Left lung (tissue), 10 donors: Measurements from ENCODE around the gene GLRX5. TPM values are rescaled to one million over a fixed set of nuclear protein-coding genes. Genes with fewer than 3 reads are reported as not detected.

Experiments used
- ATAC-seq: fragments of 200-7000 bp; cut with Tn5 transposase; one replicate; pipeline ENCODE4 v1.9.1; 2020; ENCODE audit warnings: moderate library complexity
- DNase-seq, 4 donors: peaks; one replicate each; pipeline ENCODE4 v3.0.0-alpha.2; 2013 to 2020
- H3K27ac ChIP-seq, 2 donors: fragments of 200-600 bp; sonication (generic) in 1 of 2; one replicate each; pipeline versions ENCODE4 v1.5.0 to v1.8.0; 2020 to 2021
- H3K27me3 ChIP-seq, 2 donors: fragments of 200-600 bp; sonication (generic) in 1 of 2; one replicate each; pipeline versions ENCODE4 v1.5.0 to v1.8.0; 2020 to 2021
- H3K36me3 ChIP-seq, 2 donors: fragments of 200-600 bp; sonication (generic) in 1 of 2; one replicate each; pipeline versions ENCODE4 v1.5.0 to v1.8.0; 2020 to 2021
- H3K4me1 ChIP-seq, 2 donors: fragments of 200-600 bp; one replicate each; pipeline ENCODE4 v1.8.0; 2021
- H3K4me3 ChIP-seq, 2 donors: fragments of 200-600 bp; sonication (generic) in 1 of 2; one replicate each; pipeline versions ENCODE4 v1.5.0 to v1.8.0; 2020 to 2021; ENCODE audit warnings: mild to moderate bottlenecking in 1 of 2
- H3K9me3 ChIP-seq, 2 donors: fragments of 200-600 bp; sonication (generic) in 1 of 2; one replicate each; pipeline versions ENCODE4 v1.5.0 to v1.8.0; 2020 to 2021
- intact Hi-C, 2 donors: fragments of 100-400 bp; cut with DNase I; formaldehyde crosslinking; loops; one replicate each; pipeline versions ENCODE4 v1.11.2 to v1.14.2; 2022
- polyA plus RNA-seq, 6 donors: library from polyadenylated mRNA; unstranded; fragments of 120-200 nt; gene quantifications; one replicate each; pipeline ENCODE4 v1.2.1, GENCODE V29; 2013; ENCODE audit not compliant: insufficient read length in 6 of 6
- total RNA-seq, 2 donors: library from RNA; stranded (reverse); fragmentation: NEBNext Ultra II Directional; extraction: Animal tissue kit (Norgen Biotek cat#: 25700); gene quantifications; one replicate each; pipeline ENCODE4 v1.2.1, GENCODE V29; 2021
- TF ChIP-seq, protein P1 (sequence below), 2 donors: fragments of 200-600 bp; sonication (generic) in 1 of 2; IDR thresholded peaks; one replicate each; pipeline versions ENCODE4 v1.5.0 to v1.8.0; 2021; ENCODE audit warnings: antibody characterized with exemption in 2 of 2
- donor health status: DM: no; HTN: yes; CAD: no.
- donor health status: DM: no; HTN: no; CAD: no.

The GLRX5 gene
- total and polyA plus RNA-seq, 8 donors = 29.4 to 71.6 (median 55.3) TPM

DNA sequence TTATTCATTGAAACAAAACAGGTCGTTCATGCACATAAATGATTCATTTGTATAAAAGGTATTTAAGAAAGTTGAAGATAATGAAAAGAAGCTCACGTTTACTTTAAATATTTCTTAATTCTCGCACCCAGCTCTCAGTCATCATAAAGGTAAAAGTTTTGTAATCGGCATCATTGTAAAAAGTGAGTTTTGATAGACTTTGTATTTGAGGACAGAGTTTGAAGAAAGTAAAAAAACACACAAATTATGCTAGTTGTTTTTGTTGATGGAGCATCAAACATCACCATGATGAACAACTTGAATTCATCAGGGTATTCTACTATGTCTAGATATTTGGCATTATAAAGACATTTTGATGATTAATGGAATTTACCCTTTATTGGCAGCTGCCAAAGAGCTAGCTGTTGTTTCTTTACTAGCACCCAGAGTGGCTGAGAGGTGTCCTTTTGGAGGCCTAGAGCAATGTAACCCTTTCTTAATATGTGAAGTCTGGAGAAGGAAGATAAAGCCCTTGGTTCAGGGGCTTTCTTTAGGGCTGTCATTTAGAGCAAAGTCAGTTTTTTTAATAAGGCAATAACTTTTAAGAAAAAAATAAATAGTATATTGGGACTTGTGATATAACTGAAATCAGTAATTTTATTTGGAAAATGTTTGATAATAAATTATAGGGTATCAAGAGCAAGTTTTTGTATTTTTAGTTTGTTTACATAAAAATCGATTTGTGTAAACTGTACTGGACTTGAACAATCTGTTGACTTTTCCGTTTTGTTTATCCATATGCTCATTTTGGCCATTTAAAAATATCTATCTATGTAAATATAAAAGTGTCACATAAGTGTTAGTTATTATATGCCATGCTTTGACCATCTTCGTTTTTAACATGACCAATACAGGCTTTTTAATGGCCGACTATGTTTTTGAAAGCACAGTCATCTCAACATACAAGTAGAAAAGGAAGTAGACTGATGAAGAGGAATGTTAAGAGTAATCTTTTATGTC, 7.4 kb downstream of the GLRX5 start:
- Histone ChIP-seq H3K27me3 (no peaks in the 10 kb centered on the region), H3K4me1 (peaks cover 5 to 30% of the 10 kb centered on the region in 2 donors), H3K9me3 (no peaks in the 10 kb centered on the region), H3K4me3 (no peak overlapping the region), H3K36me3 (peaks cover 0 to 14% of the 10 kb centered on the region in 2 donors), H3K27ac (no peak overlapping the region)
- no peak for DNase-seq
- no peak for ATAC-seq
- intact Hi-C loops = no loop called here
- TF ChIP-seq, protein P1, sequence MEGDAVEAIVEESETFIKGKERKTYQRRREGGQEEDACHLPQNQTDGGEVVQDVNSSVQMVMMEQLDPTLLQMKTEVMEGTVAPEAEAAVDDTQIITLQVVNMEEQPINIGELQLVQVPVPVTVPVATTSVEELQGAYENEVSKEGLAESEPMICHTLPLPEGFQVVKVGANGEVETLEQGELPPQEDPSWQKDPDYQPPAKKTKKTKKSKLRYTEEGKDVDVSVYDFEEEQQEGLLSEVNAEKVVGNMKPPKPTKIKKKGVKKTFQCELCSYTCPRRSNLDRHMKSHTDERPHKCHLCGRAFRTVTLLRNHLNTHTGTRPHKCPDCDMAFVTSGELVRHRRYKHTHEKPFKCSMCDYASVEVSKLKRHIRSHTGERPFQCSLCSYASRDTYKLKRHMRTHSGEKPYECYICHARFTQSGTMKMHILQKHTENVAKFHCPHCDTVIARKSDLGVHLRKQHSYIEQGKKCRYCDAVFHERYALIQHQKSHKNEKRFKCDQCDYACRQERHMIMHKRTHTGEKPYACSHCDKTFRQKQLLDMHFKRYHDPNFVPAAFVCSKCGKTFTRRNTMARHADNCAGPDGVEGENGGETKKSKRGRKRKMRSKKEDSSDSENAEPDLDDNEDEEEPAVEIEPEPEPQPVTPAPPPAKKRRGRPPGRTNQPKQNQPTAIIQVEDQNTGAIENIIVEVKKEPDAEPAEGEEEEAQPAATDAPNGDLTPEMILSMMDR (IDR thresholded peaks at IDR 0.05) = no peak

DNA sequence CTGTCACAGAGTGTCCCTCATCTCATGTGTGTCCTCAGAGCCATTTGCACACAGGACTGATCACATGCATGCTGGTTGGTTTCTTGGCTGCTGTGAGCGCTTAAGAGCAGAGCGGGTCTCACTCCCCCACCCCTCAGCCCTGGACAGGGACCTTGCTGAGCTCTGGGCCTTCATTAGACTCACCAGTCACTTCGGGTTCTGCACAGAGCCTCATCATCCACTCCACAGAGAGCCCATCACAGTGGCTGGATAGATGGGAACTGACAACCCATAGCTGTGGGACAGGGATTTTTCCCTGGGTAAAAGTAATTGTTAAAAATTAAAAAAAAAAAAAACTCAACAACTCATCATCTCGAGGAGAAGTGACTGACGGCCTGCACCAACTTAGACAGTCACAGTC, 8.2 kb downstream of the GLRX5 start:
- ATAC-seq (no peak), DNase-seq (no peak)
- peaks cover 0 to 22% of the 10 kb centered on the region in 2 donors for H3K4me1 ChIP-seq
- no peaks in the 10 kb centered on the region for H3K27me3 ChIP-seq
- intact Hi-C loops = no loop called here
- TF ChIP-seq, protein P1 (IDR thresholded peaks at IDR 0.05) = no peak
- no peak overlapping the region for H3K27ac ChIP-seq
- H3K36me3 ChIP-seq = peaks cover 0 to 14% of the 10 kb centered on the region in 2 donors
- no peak overlapping the region for H3K4me3 ChIP-seq
- no peaks in the 10 kb centered on the region for H3K9me3 ChIP-seq

DNA sequence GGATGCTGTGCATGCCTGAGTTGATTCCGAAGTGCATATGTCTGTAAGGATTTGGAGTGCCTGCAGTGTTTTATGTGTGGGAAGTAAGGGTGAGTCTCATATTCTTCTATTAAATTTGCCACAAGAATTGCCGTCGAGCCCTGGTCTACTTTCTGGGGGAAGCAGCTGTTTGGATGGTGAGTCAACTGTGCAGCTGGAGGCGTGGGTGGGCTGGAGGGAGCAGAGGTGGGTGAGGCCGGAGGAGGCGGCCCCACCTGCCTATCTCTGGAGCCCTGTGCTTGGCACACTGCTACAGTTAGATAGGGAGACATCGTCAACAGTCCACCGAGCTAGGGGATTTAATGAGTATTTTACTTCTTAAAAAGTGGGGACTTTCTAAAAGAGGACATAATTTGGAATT, 9.7 kb downstream of the GLRX5 start:
- ATAC-seq (no peak), DNase-seq (no peak)
- no peaks in the 10 kb centered on the region for H3K9me3 ChIP-seq
- H3K4me1 ChIP-seq = peaks cover 0 to 10% of the 10 kb centered on the region in 2 donors
- no peaks in the 10 kb centered on the region for H3K27me3 ChIP-seq
- TF ChIP-seq, protein P1 (IDR thresholded peaks at IDR 0.05) = no peak
- H3K36me3 ChIP-seq = peaks cover 0 to 14% of the 10 kb centered on the region in 2 donors
- intact Hi-C loops = no loop called here
- H3K4me3 ChIP-seq = no peak overlapping the region
- no peak overlapping the region for H3K27ac ChIP-seq

DNA sequence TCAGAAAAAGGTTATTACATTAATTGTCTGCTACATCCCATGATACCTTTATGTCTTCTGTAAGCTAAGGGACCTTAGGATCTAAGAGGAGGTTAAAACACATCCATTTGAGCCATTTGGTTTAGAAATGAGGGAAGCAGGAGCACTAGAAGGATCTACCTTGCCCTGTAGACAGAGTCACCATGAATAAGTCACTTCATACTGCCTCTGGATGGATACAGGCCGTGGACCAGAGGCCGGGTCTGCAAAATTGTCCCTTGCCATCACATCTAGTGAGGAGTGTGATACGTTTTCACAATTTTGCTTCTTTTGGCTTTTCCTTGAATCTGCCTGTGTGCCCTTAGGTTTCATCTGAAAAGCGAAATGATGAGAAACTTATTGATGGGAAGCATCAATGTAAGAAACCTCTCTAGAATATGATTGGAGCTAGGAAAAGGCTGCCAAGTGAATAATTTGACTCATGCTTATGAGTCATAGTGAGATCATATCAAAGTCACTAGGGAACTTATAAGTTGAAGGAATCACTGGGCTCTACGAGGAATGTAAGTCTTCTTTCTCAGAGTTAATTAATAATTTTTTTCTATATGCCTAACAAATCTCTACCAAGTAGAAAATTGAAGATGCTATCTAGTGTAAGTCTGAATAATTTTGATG, 10.8 kb downstream of the GLRX5 start:
- Histone ChIP-seq H3K4me3 (no peak overlapping the region), H3K4me1 (peaks cover 0 to 10% of the 10 kb centered on the region in 2 donors), H3K27ac (no peak overlapping the region), H3K36me3 (peaks cover 0 to 14% of the 10 kb centered on the region in 2 donors), H3K9me3 (no peaks in the 10 kb centered on the region), H3K27me3 (no peaks in the 10 kb centered on the region)
- intact Hi-C loops = no loop called here
- TF ChIP-seq, protein P1 (IDR thresholded peaks at IDR 0.05) = no peak
- ATAC-seq = peak; percentile 26
- no peak for DNase-seq

DNA sequence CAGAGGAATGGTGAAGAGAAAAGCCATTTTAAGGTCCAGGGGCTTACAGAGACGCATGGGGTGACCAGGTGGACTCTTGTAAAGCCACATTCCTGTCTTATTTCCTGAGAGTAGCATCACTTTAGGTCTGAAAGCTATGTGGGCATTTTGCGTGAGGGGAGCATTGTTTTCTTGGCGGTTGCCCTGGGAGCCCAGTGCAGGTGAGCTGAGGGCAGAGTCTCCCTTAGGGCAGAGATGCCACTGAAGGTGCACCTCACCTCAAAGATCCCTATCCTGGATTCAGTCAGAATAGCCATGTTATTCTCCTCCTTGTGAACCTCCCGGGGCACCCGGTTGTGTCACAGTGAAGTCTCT, 12.4 kb downstream of the GLRX5 start:
- intact Hi-C loops = no loop called here
- DNase-seq (no peak), ATAC-seq (no peak)
- no peaks in the 10 kb centered on the region for H3K27me3 ChIP-seq
- peaks cover 0 to 14% of the 10 kb centered on the region in 2 donors for H3K36me3 ChIP-seq
- TF ChIP-seq, protein P1 (IDR thresholded peaks at IDR 0.05) = no peak
- H3K4me1 ChIP-seq = peaks cover 0 to 10% of the 10 kb centered on the region in 2 donors
- H3K9me3 ChIP-seq = no peaks in the 10 kb centered on the region
- H3K4me3 ChIP-seq = no peak overlapping the region
- no peak overlapping the region for H3K27ac ChIP-seq
